ENCODE data around the gene HBQ1. TPM values are rescaled to one million over a fixed set of nuclear protein-coding genes. Genes with fewer than 3 reads are reported as not detected.
"Not testable (repeated sequence)": the region's sequence is repeated elsewhere in the genome, so short reads cannot be mapped to it uniquely, and the experiment has no call there.

HBQ1 gene
- total RNA-seq, 5 donors from 2014 or later (not counting 1 experiment from before 2014, with no cell fraction given): not detected

- no peaks in the 10 kb centered on the region for H3K9me3 Mint-ChIP-seq
- peaks cover 24% of the 10 kb centered on the region for H3K36me3 Mint-ChIP-seq
- H3K4me1 ChIP-seq (ENCODE audit: control insufficient read depth in 1 of 2, extremely low read depth in 1 of 2, insufficient read depth in 2 of 2, low read length in 2 of 2): peaks cover 12 to 21% of the 10 kb centered on the region in 2 experiments
- ATAC-seq (replicated peaks in 1 of 4): no peak
- ChIA-PET CTCF (interaction anchor here in 1 of 2 donors (1.3 kb wide), 1 partner anchor 133 kb away, joined by 3 read pairs; no protein-coding TSS in a partner anchor), POLR2A (no interaction called here)
- peak overlapping the region; percentile 81 for H3K27ac ChIP-seq (ENCODE audit: low read length)
- H3K9me3 ChIP-seq: no peaks in the 10 kb centered on the region
- H3K4me1 Mint-ChIP-seq: peaks cover 32 to 37% (median 33%) of the 10 kb centered on the region in 3 donors
- DNase-seq: no peak
- WGBS (ENCODE audit: insufficient coverage): 87% methylated on average over 13 of the region's 22 CpGs
- H3K27me3 Mint-ChIP-seq: no peaks in the 10 kb centered on the region
- no peak overlapping the region for H3K4me3 ChIP-seq (ENCODE audit: control insufficient read depth in 1 of 2, extremely low read depth in 1 of 2, low read length in 1 of 2)
- no peaks in the 10 kb centered on the region for H3K27me3 ChIP-seq (replicated peaks in 1 of 2; ENCODE audit: control insufficient read depth in 2 of 2, extremely low read depth in 1 of 2, insufficient read depth in 2 of 2, low read length in 1 of 2)
- H3K27ac Mint-ChIP-seq: peak overlapping the region; percentile 49 to 66
- H3K4me3 Mint-ChIP-seq: peak overlapping the region; percentile 78 to 90 (median 83)
- peaks cover 0 to 24% of the 10 kb centered on the region in 2 donors for H3K36me3 ChIP-seq (ENCODE audit: control insufficient read depth in 2 of 2, extremely low read depth in 1 of 2, insufficient read depth in 1 of 2, low read length in 1 of 2)
Measured at GRCh38 chr16:229731-230281, 49.5 kb downstream of the HBQ1 start.

- H3K27ac ChIP-seq (ENCODE audit: low read length); H3K9me3 ChIP-seq; H3K27me3 ChIP-seq (replicated peaks in 1 of 2; ENCODE audit: control insufficient read depth in 2 of 2, extremely low read depth in 1 of 2, insufficient read depth in 2 of 2, low read length in 1 of 2); H3K4me3 ChIP-seq (ENCODE audit: control insufficient read depth in 1 of 2, extremely low read depth in 1 of 2, low read length in 1 of 2); CTCF ChIA-PET; H3K4me3 Mint-ChIP-seq; H3K9me3 Mint-ChIP-seq; DNase-seq; H3K27me3 Mint-ChIP-seq; ATAC-seq (replicated peaks in 1 of 4); H3K27ac Mint-ChIP-seq; POLR2A ChIA-PET: not testable (repeated sequence)
- peaks cover 0 to 20% of the 10 kb centered on the region in 2 donors for H3K36me3 ChIP-seq (ENCODE audit: control insufficient read depth in 2 of 2, extremely low read depth in 1 of 2, insufficient read depth in 1 of 2, low read length in 1 of 2)
- H3K36me3 Mint-ChIP-seq: peaks cover 24% of the 10 kb centered on the region
- H3K4me1 Mint-ChIP-seq: peaks cover 36 to 41% (median 37%) of the 10 kb centered on the region in 3 donors
- WGBS (ENCODE audit: insufficient coverage): 92% methylated on average over 15 of the region's 18 CpGs
- H3K4me1 ChIP-seq (ENCODE audit: control insufficient read depth in 1 of 2, extremely low read depth in 1 of 2, insufficient read depth in 2 of 2, low read length in 2 of 2): peaks cover 12 to 26% of the 10 kb centered on the region in 2 experiments
Measured at GRCh38 chr16:230351-230750, 50.1 kb downstream of the HBQ1 start.

Other genes with a start within 250 kb of the HBQ1 start
- 10 to 100 TPM; 11.1 to 24.3 (median 21.3) TPM for gene POLR3K, start 126.9 kb upstream of the HBQ1 start, total RNA-seq
- 10 to 100 TPM in 2 of 5 donors, 1 to 10 TPM in 3; 6.8 to 11.4 (median 9.0) TPM for gene SNRNP25, start 126.6 kb upstream of the HBQ1 start, total RNA-seq
- gene RHBDF1, start 107.8 kb upstream of the HBQ1 start, total RNA-seq: under 1 TPM; 0.19 to 0.93 (median 0.53) TPM
- gene MPG, start 102.2 kb upstream of the HBQ1 start, total RNA-seq: 10 to 100 TPM; 18.3 to 48.2 (median 38.7) TPM
- gene NPRL3, start 41.8 kb upstream of the HBQ1 start, total RNA-seq: 10 to 100 TPM; 29.3 to 44.1 (median 39.2) TPM
- gene HBZ, start 27.8 kb upstream of the HBQ1 start, total RNA-seq: under 1 TPM in 3 of 5 donors, not detected in 2; 0.51 to 0.76 (median 0.59) TPM
- gene HBM, start 14.5 kb upstream of the HBQ1 start, total RNA-seq: not detected
- gene HBA2, start 7.6 kb upstream of the HBQ1 start, total RNA-seq: 10 to 100 TPM in 1 of 5 donors, not detected in 4; 13.2 TPM
- 1 to 10 TPM in 3 of 5 donors, not detected in 2; 5.5 to 6.4 (median 6.0) TPM for gene HBA1, start 3.8 kb upstream of the HBQ1 start, total RNA-seq
- gene LUC7L, start 49.0 kb downstream of the HBQ1 start, total RNA-seq: 100 to 1,000 TPM; 134 to 170 (median 158) TPM
- gene FAM234A, start 54.4 kb downstream of the HBQ1 start, total RNA-seq: 10 to 100 TPM; 31.6 to 38.2 (median 36.1) TPM
- gene RGS11, start 95.5 kb downstream of the HBQ1 start, total RNA-seq: under 1 TPM in 1 of 5 donors, not detected in 4; 0.54 TPM
- 1 to 10 TPM in 1 of 5 donors, under 1 TPM in 2, not detected in 2; 0.40 to 1.6 (median 0.59) TPM for gene ARHGDIG, start 100.1 kb downstream of the HBQ1 start, total RNA-seq
- gene PDIA2, start 102.7 kb downstream of the HBQ1 start, total RNA-seq: under 1 TPM in 3 of 5 donors, not detected in 2; 0.38 to 0.54 (median 0.53) TPM
- gene AXIN1, start 172.3 kb downstream of the HBQ1 start, total RNA-seq: 10 to 100 TPM; 38.5 to 58.9 (median 50.4) TPM
- gene MRPL28, start 190.1 kb downstream of the HBQ1 start, total RNA-seq: 10 to 100 TPM; 29.3 to 43.8 (median 34.5) TPM
- gene PGAP6, start 201.5 kb downstream of the HBQ1 start, total RNA-seq: 100 to 1,000 TPM in 4 of 5 donors, 10 to 100 TPM in 1; 34.9 to 143 (median 122) TPM
- gene NME4, start 216.7 kb downstream of the HBQ1 start, total RNA-seq: 10 to 100 TPM; 32.5 to 48.4 (median 41.3) TPM
- gene DECR2, start 221.4 kb downstream of the HBQ1 start, total RNA-seq: 10 to 100 TPM; 10.5 to 17.6 (median 11.3) TPM
- gene RAB11FIP3, start 245.2 kb downstream of the HBQ1 start, total RNA-seq: 10 to 100 TPM; 36.9 to 49.0 (median 44.1) TPM

All from T-cell (primary cell).